Skin epidermis (tissue), 12 donors: Measurements from ENCODE around the gene TMEM35A.

Experiments
- H3K27ac ChIP-seq, 21 experiments: fragments of 200-600 bp; sonication (generic) in 11 of 21; one replicate each; pipeline ENCODE4 v1.5.0; 2020; ENCODE audit warnings: mild to moderate bottlenecking in 3 of 21, inconsistent platforms in 2 of 21, moderate library complexity in 2 of 21
- H3K4me3 ChIP-seq, 7 experiments: fragments of 200-600 bp; sonication (generic) in 2 of 7; one replicate each; pipeline ENCODE4 v1.5.0; 2020; ENCODE audit warnings: inconsistent platforms in 2 of 7, mild to moderate bottlenecking in 2 of 7, moderate library complexity in 1 of 7

Gene TMEM35A

DNA sequence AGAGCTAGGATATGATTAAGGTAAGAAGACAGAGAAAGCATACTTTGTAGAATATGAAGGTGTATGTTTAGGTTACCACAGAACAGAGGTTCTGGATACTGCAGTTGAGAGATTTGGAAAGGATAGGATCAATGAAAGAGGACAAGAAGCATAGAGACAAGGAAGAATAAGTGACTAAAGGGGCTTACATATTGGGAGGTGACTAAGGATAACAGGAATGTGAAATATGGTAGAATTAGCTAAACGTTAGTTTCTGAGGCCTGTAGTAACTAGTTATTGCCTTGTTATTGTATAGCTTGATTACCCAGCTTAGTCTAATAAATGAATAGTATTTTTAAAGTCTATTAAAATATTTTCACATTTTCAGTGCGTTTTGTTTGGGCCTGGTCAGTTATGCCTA, 57.6 kb downstream of the TMEM35A start:
- no peak overlapping the region for H3K4me3 ChIP-seq
- no peak overlapping the region for H3K27ac ChIP-seq
